Measurements from ENCODE around the gene KDM1B.
"Not testable (repeated sequence)": the region's sequence is repeated elsewhere in the genome, so short reads cannot be mapped to it uniquely, and the experiment has no call there.

KDM1B gene

DNA sequence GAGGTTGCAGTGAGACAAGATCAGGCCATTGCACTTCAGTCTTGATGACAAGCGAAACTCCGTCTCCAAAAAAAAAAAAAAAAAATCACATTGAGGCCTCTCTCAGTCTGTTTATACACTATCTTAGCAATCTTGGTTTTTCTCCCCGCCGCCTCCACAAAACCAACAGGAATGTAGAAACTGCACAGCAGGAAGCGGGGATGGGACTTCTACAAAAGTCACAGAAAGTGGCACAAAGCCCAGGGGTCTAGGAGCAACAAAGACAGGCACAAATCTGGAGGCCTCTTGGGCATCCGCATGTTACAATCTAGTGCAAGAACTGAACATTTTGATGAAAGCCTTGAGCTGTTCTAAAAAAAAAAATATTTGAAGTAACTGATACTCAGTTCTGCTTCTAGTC lies 48.6 kb downstream of the KDM1B start:
- no peak for DNase-seq
- H3K4me3 ChIP-seq (ENCODE audit: low read depth, low read length), result no peak overlapping the region
- TF ChIP-seq, protein P1, sequence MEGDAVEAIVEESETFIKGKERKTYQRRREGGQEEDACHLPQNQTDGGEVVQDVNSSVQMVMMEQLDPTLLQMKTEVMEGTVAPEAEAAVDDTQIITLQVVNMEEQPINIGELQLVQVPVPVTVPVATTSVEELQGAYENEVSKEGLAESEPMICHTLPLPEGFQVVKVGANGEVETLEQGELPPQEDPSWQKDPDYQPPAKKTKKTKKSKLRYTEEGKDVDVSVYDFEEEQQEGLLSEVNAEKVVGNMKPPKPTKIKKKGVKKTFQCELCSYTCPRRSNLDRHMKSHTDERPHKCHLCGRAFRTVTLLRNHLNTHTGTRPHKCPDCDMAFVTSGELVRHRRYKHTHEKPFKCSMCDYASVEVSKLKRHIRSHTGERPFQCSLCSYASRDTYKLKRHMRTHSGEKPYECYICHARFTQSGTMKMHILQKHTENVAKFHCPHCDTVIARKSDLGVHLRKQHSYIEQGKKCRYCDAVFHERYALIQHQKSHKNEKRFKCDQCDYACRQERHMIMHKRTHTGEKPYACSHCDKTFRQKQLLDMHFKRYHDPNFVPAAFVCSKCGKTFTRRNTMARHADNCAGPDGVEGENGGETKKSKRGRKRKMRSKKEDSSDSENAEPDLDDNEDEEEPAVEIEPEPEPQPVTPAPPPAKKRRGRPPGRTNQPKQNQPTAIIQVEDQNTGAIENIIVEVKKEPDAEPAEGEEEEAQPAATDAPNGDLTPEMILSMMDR (IDR thresholded peaks at IDR 0.05; ENCODE audit: low read depth, low read length), result no peak
- H3K9me3 ChIP-seq (ENCODE audit: severe bottlenecking), result no peaks in the 10 kb centered on the region
- no peak overlapping the region for H3K27ac ChIP-seq
- no peaks in the 10 kb centered on the region for H3K27me3 ChIP-seq (ENCODE audit: insufficient read depth, low read depth, severe bottlenecking)
- peaks cover 12% of the 10 kb centered on the region for H3K36me3 ChIP-seq

DNA sequence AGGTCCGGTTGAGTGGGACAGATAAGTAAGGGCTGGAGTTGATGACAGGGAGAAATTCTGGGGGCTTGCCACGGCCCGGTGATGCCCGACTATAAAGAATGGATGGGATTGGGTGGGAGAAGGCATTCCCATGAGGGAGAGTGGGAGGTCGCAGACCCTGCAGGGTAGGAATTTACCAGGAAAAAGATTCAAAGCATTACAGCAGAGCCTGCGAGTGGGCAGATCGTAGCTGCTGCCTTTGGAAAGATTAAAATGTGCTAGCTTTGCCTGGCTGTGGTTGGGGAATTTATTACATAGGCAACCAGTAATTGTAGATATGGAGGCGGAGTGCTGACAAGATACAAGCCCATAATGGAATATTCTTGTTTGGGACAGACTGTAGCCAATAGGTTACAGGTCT lies 49.5 kb downstream of the KDM1B start:
- H3K4me3 ChIP-seq (ENCODE audit: low read depth, low read length), result no peak overlapping the region
- H3K27ac ChIP-seq, result no peak overlapping the region
- H3K36me3 ChIP-seq, result peaks cover 12% of the 10 kb centered on the region
- H3K27me3 ChIP-seq (ENCODE audit: insufficient read depth, low read depth, severe bottlenecking), result no peaks in the 10 kb centered on the region
- DNase-seq, result no peak
- TF ChIP-seq, protein P1 (IDR thresholded peaks at IDR 0.05; ENCODE audit: low read depth, low read length), result no peak
- H3K9me3 ChIP-seq (ENCODE audit: severe bottlenecking), result no peaks in the 10 kb centered on the region

DNA sequence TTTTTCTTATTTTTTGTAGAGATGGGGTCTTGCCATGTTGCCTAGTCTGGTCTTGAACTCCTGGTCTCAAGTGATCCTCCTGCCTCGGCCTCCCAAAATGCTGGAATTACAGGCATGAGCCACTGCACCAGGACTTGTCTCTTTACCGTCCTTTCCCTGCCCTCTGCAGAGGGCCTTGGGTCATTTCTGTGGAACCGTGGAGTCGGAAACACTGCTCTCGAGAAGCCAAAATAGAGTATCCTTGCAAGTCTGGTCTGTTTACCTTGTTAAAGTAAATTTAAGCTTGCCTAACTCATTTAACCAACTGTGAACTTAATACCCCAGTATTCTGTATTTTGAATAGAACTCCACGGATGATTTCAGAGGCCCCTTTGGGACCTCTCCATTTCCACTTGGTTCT lies 51.4 kb downstream of the KDM1B start:
- TF ChIP-seq, protein P1 (IDR thresholded peaks at IDR 0.05; ENCODE audit: low read depth, low read length), result no peak
- H3K36me3 ChIP-seq, result peaks cover 10% of the 10 kb centered on the region
- H3K9me3 ChIP-seq (ENCODE audit: severe bottlenecking), result no peaks in the 10 kb centered on the region
- H3K27ac ChIP-seq, result no peak overlapping the region
- no peak for DNase-seq
- H3K27me3 ChIP-seq (ENCODE audit: insufficient read depth, low read depth, severe bottlenecking), result no peaks in the 10 kb centered on the region
- H3K4me3 ChIP-seq (ENCODE audit: low read depth, low read length), result no peak overlapping the region

DNA sequence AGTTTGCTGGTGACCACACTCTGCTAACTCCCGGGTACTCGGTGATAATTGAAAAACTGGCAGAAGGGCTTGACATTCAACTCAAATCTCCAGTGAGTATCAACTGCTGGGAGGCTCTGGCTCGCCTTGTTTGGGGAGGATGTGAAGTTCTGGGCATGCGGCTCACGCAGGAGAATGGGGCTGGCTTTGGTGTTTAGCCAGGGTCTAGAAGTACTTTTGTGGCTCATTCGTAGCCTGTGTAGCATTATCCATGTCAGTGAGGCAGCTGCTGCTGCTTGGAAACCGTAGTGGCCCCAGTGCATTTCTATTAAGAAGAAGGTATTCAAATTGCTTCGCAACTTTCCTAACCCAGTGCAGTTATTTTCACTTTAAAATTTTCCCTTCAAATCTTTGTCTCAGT lies 52.2 kb downstream of the KDM1B start:
- no peaks in the 10 kb centered on the region for H3K9me3 ChIP-seq (ENCODE audit: severe bottlenecking)
- no peak overlapping the region for H3K4me3 ChIP-seq (ENCODE audit: low read depth, low read length)
- H3K27ac ChIP-seq, result no peak overlapping the region
- H3K27me3 ChIP-seq (ENCODE audit: insufficient read depth, low read depth, severe bottlenecking), result no peaks in the 10 kb centered on the region
- DNase-seq, result no peak
- peaks cover 6% of the 10 kb centered on the region for H3K36me3 ChIP-seq
- TF ChIP-seq, protein P1 (IDR thresholded peaks at IDR 0.05; ENCODE audit: low read depth, low read length), result no peak

DNA sequence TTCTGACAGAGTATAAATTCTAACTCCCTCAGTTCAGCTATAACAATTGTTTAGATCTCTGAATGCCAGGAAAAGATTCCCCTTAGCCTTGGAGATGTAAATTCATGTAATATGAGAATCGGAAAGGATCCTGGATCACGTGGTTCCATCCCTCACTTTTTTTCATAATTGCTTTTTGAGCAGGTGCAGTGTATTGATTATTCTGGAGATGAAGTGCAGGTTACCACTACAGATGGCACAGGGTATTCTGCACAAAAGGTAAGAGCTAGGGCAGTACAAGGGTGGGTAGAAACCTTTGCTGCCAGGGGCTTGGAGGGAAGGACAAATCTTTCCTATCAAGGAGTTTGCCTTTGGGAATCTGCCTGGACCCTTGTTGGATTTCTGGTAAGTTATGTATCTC lies 52.7 kb downstream of the KDM1B start:
- Histone ChIP-seq H3K27ac (no peak overlapping the region), H3K36me3 (peaks cover 5% of the 10 kb centered on the region), H3K4me3 (ENCODE audit: low read depth, low read length) (no peak overlapping the region), H3K9me3 (ENCODE audit: severe bottlenecking) (no peaks in the 10 kb centered on the region), H3K27me3 (ENCODE audit: insufficient read depth, low read depth, severe bottlenecking) (no peaks in the 10 kb centered on the region)
- TF ChIP-seq, protein P1 (IDR thresholded peaks at IDR 0.05; ENCODE audit: low read depth, low read length), result no peak
- no peak for DNase-seq

DNA sequence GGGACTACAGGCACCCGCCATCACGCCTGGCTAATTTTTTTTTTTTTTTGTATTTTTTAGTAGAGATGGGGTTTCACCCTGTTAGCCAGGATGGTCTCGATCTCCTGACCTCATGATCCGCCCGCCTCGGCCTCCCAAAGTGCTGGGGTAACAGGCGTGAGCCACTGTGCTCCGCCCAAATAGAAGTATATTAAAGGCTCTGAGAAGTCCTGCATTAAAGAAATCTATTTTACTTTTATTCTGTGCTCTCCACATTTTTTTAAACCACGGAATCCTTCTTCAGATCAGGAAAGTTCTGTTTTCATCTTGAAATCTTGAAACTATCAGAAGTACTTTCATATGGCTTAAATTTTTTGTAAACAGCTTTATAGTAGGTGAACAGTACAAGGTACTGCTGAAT lies 53.6 kb downstream of the KDM1B start:
- not testable (repeated sequence) for H3K9me3 ChIP-seq (ENCODE audit: severe bottlenecking); H3K27ac ChIP-seq; H3K27me3 ChIP-seq (ENCODE audit: insufficient read depth, low read depth, severe bottlenecking); H3K36me3 ChIP-seq; H3K4me3 ChIP-seq (ENCODE audit: low read depth, low read length); DNase-seq
